PFSK-1 (cell line): ENCODE data around the gene PCNT.

Experiments used
- POLR2AphosphoS5 ChIP-seq: IDR thresholded peaks from 2 replicates; pipeline ENCODE4 v1.6.1; 2012; ENCODE audit warnings: low read depth, mild to moderate bottlenecking, control low read depth, low read length, moderate library complexity
- REST ChIP-seq, 2 experiments: IDR thresholded peaks; 2 replicates each; pipeline versions ENCODE4 v1.6.1 to v1.8.0; 2011 to 2012; ENCODE audit warnings: low read depth in 2 of 2, low read length in 2 of 2, control low read depth in 1 of 2, inconsistent platforms in 1 of 2, mild to moderate bottlenecking in 1 of 2, moderate library complexity in 1 of 2; ENCODE audit not compliant: insufficient read depth in 1 of 2
- SIN3A ChIP-seq: IDR thresholded peaks from 2 replicates; pipeline ENCODE4 v1.6.1; 2012; ENCODE audit warnings: mild to moderate bottlenecking, low read length, moderate library complexity, borderline replicate concordance; ENCODE audit not compliant: insufficient read depth
- TAF1 ChIP-seq: IDR thresholded peaks from 2 replicates; pipeline ENCODE4 v1.6.1; 2012; ENCODE audit warnings: low read length, control low read depth, borderline replicate concordance; ENCODE audit not compliant: insufficient read depth

DNA sequence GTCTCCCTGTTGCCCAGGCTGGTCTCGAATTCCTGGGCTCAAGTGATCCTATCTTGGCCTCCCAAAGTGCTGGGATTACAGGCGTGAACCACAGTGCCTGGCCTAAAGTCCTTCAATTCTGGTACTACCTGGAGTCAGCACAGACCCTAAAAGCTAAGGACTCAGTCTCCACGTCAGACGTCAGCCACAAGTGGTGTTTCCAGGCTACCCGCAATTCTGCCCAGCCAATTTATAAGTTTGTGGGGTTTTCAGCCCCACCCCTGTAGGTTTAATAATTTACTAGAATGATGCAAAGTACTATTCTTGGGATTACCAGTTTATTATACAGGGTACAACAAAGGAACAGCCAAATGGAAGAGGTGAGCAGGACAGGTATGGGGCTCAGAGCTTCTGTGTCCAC is 124.2 kb downstream of the PCNT start:
- TF ChIP-seq REST (IDR thresholded peaks at IDR 0.05; ENCODE audit: insufficient read depth in 1 of 2, low read depth in 2 of 2, low read length in 2 of 2) (no peak), POLR2AphosphoS5 (no peak), TAF1 (no peak), SIN3A (no peak)
